Measurements from ENCODE around the gene POLK.

POLK gene

GRCh38 chr5:75558981-75559632, 47.4 kb downstream of the POLK start:
- no peak for TF ChIP-seq FOXP2 (optimal IDR thresholded peaks at IDR 0.05; ENCODE audit: borderline replicate concordance, extremely low read depth, extremely low read length, insufficient read depth)
- TF ChIP-seq REST (IDR thresholded peaks at IDR 0.05; ENCODE audit: insufficient read depth in 1 of 2, low read depth in 2 of 2, low read length in 2 of 2), result no peak
- no peak for TF ChIP-seq SIN3A (IDR thresholded peaks at IDR 0.05; ENCODE audit: borderline replicate concordance, insufficient read depth, low read length)
- no peak for TF ChIP-seq POLR2AphosphoS5 (IDR thresholded peaks at IDR 0.05; ENCODE audit: low read depth, low read length)
- no peak for TF ChIP-seq TAF1 (IDR thresholded peaks at IDR 0.05; ENCODE audit: borderline replicate concordance, insufficient read depth, low read length)

- TF ChIP-seq SIN3A (IDR thresholded peaks at IDR 0.05; ENCODE audit: borderline replicate concordance, insufficient read depth, low read length) (no peak), FOXP2 (optimal IDR thresholded peaks at IDR 0.05; ENCODE audit: borderline replicate concordance, extremely low read depth, extremely low read length, insufficient read depth) (no peak), TAF1 (IDR thresholded peaks at IDR 0.05; ENCODE audit: borderline replicate concordance, insufficient read depth, low read length) (no peak), POLR2AphosphoS5 (IDR thresholded peaks at IDR 0.05; ENCODE audit: low read depth, low read length) (no peak), REST (IDR thresholded peaks at IDR 0.05; ENCODE audit: insufficient read depth in 1 of 2, low read depth in 2 of 2, low read length in 2 of 2) (no peak)
Measured at GRCh38 chr5:75566710-75567309, 55.1 kb downstream of the POLK start.

- no peak for TF ChIP-seq TAF1 (IDR thresholded peaks at IDR 0.05; ENCODE audit: borderline replicate concordance, insufficient read depth, low read length)
- TF ChIP-seq FOXP2 (optimal IDR thresholded peaks at IDR 0.05; ENCODE audit: borderline replicate concordance, extremely low read depth, extremely low read length, insufficient read depth), result no peak
- no peak for TF ChIP-seq REST (IDR thresholded peaks at IDR 0.05; ENCODE audit: insufficient read depth in 1 of 2, low read depth in 2 of 2, low read length in 2 of 2)
- TF ChIP-seq SIN3A (IDR thresholded peaks at IDR 0.05; ENCODE audit: borderline replicate concordance, insufficient read depth, low read length), result no peak
- no peak for TF ChIP-seq POLR2AphosphoS5 (IDR thresholded peaks at IDR 0.05; ENCODE audit: low read depth, low read length)
Measured at GRCh38 chr5:75567710-75568109, 56.0 kb downstream of the POLK start.

GRCh38 chr5:75568202-75568601, 56.5 kb downstream of the POLK start:
- no peak for TF ChIP-seq REST (IDR thresholded peaks at IDR 0.05; ENCODE audit: insufficient read depth in 1 of 2, low read depth in 2 of 2, low read length in 2 of 2)
- no peak for TF ChIP-seq TAF1 (IDR thresholded peaks at IDR 0.05; ENCODE audit: borderline replicate concordance, insufficient read depth, low read length)
- TF ChIP-seq POLR2AphosphoS5 (IDR thresholded peaks at IDR 0.05; ENCODE audit: low read depth, low read length), result no peak
- no peak for TF ChIP-seq SIN3A (IDR thresholded peaks at IDR 0.05; ENCODE audit: borderline replicate concordance, insufficient read depth, low read length)
- no peak for TF ChIP-seq FOXP2 (optimal IDR thresholded peaks at IDR 0.05; ENCODE audit: borderline replicate concordance, extremely low read depth, extremely low read length, insufficient read depth)

Measured in PFSK-1 (cell line).